HepG2 (cell line): ENCODE results near the gene BCL2L2. TPM values are rescaled to one million over a fixed set of nuclear protein-coding genes. Genes with fewer than 3 reads are reported as not detected.

Source experiments
- ADNP ChIP-seq: sonication (generic); formaldehyde crosslinking; IDR thresholded peaks from 2 replicates; pipeline ENCODE4 v1.4.0; 2020; ENCODE audit warnings: missing genetic modification reagents
- BCL3 ChIP-seq: sonication (generic); formaldehyde crosslinking; IDR thresholded peaks from 2 replicates; pipeline ENCODE4 v1.5.1; 2020; ENCODE audit warnings: mild to moderate bottlenecking, missing genetic modification reagents, moderate library complexity
- ETS1 ChIP-seq: sonication (generic); formaldehyde crosslinking; IDR thresholded peaks from 2 replicates; pipeline ENCODE4 v1.4.0; 2020; ENCODE audit warnings: missing genetic modification reagents
- FOXM1 ChIP-seq: sonication (generic); formaldehyde crosslinking; IDR thresholded peaks from 2 replicates; pipeline ENCODE4 v1.5.0; 2020; ENCODE audit warnings: missing genetic modification reagents
- IRF9 ChIP-seq: sonication (generic); formaldehyde crosslinking; IDR thresholded peaks from 2 replicates; pipeline ENCODE4 v1.8.0; 2022; ENCODE audit warnings: missing genetic modification reagents, mild to moderate bottlenecking, borderline replicate concordance
- KDM3A ChIP-seq: IDR thresholded peaks from 2 replicates; pipeline ENCODE4 v1.6.1; 2018; ENCODE audit warnings: low read depth, missing compliant biosample characterization
- MTERF4 ChIP-seq: sonication (generic); formaldehyde crosslinking; IDR thresholded peaks from 2 replicates; pipeline ENCODE4 v1.8.0; 2023; ENCODE audit warnings: mild to moderate bottlenecking, missing genetic modification reagents
- NFKB2 ChIP-seq: sonication (generic); formaldehyde crosslinking; IDR thresholded peaks from 2 replicates; pipeline ENCODE4 v1.4.0; 2020; ENCODE audit warnings: missing genetic modification reagents, borderline replicate concordance
- NR2C2 ChIP-seq: sonication (generic); formaldehyde crosslinking; IDR thresholded peaks from 2 replicates; pipeline ENCODE4 v1.4.0; 2020; ENCODE audit warnings: missing genetic modification reagents, mild to moderate bottlenecking, moderate library complexity, borderline replicate concordance
- NR2F6 ChIP-seq, 2 experiments: IDR thresholded peaks; 2 replicates each; pipeline ENCODE4 v1.6.1; 2016; ENCODE audit warnings: antibody characterized with exemption in 1 of 2, mild to moderate bottlenecking in 1 of 2
- RFX3 ChIP-seq: IDR thresholded peaks from 2 replicates; pipeline ENCODE4 v1.6.1; 2016; ENCODE audit warnings: missing biosample characterization, missing genetic modification reagents
- SP4 ChIP-seq: sonication (generic); formaldehyde crosslinking; IDR thresholded peaks from 2 replicates; pipeline ENCODE4 v1.8.1; 2023; ENCODE audit warnings: mild to moderate bottlenecking, missing genetic modification reagents
- SRSF1 ChIP-seq: fragments of 200-400 bp; formaldehyde crosslinking; optimal IDR thresholded peaks from 2 replicates; pipeline ENCODE3; 2017; ENCODE audit warnings: mild to moderate bottlenecking, low read depth, low read length, moderate library complexity
- TFE3 ChIP-seq: IDR thresholded peaks from 2 replicates; pipeline ENCODE4 v1.6.1; 2016
- ZEB1 ChIP-seq: IDR thresholded peaks from 2 replicates; pipeline ENCODE4 v1.6.1; 2012; ENCODE audit warnings: mild to moderate bottlenecking, low read depth, inconsistent platforms; ENCODE audit not compliant: insufficient replicate concordance
- ZFP36 ChIP-seq: fragments of 150-350 bp; IDR thresholded peaks from 2 replicates; pipeline ENCODE4 v1.6.1; 2018; ENCODE audit warnings: borderline replicate concordance, low read length, low read depth; ENCODE audit not compliant: partially characterized antibody
- ZKSCAN5 ChIP-seq: sonication (generic); formaldehyde crosslinking; IDR thresholded peaks from 2 replicates; pipeline ENCODE4 v1.5.1; 2020; ENCODE audit warnings: mild to moderate bottlenecking, missing genetic modification reagents
- ZNF292 ChIP-seq: sonication (generic); formaldehyde crosslinking; IDR thresholded peaks from 2 replicates; pipeline ENCODE4 v1.8.1; 2022; ENCODE audit warnings: mild to moderate bottlenecking, low read depth, missing genetic modification reagents, borderline replicate concordance
- ZNF496 ChIP-seq: sonication (generic); formaldehyde crosslinking; IDR thresholded peaks from 2 replicates; pipeline ENCODE4 v1.8.1; 2023; ENCODE audit warnings: mild to moderate bottlenecking, moderate library complexity, missing genetic modification reagents; ENCODE audit not compliant: insufficient replicate concordance
- ZNF616 ChIP-seq: sonication (generic); formaldehyde crosslinking; IDR thresholded peaks from 2 replicates; pipeline ENCODE4 v1.5.0; 2020; ENCODE audit warnings: low read depth, mild to moderate bottlenecking, missing genetic modification reagents
- ZNF784 ChIP-seq: sonication (generic); formaldehyde crosslinking; IDR thresholded peaks from 2 replicates; pipeline ENCODE4 v1.5.1; 2020; ENCODE audit warnings: missing genetic modification reagents, mild to moderate bottlenecking, borderline replicate concordance
- polyA plus RNA-seq, 8 experiments: library from polyadenylated mRNA; depleted of rRNA in 3 of 8; stranded (reverse) in 7 of 8; unstranded in 1 of 8; fragments of >200 nt; fragmentation: Illumina TruSeq in 4 of 8; extraction: Trizol in 4 of 8; gene quantifications; 2 replicates each; pipeline versions ENCODE4 v1.2.1 to v1.2.3, GENCODE V29; 2011 to 2016; ENCODE audit warnings: low read depth in 4 of 8, missing spikeins in 1 of 8, mixed read lengths in 1 of 8; ENCODE audit not compliant: insufficient read depth in 1 of 8
- total RNA-seq, 5 experiments: library from RNA; depleted of rRNA; stranded (reverse); fragments of >200 nt; fragmentation: Illumina TruSeq; extraction: Trizol; gene quantifications; 2 replicates each; pipeline ENCODE4 v1.2.3, GENCODE V29; 2016; ENCODE audit warnings: low read depth in 1 of 5

BCL2L2 gene
- total and polyA plus RNA-seq, 2 of the 13 experiments (the other 11 are each of a cell fraction or from before 2014, with no cell fraction given) = 28.1 to 49.8 TPM

GRCh38 chr14:23286020-23286901, 20.4 kb upstream of the BCL2L2 start, which contains the start of gene HOMEZ (continued):
- TF ChIP-seq NFKB2 (CRISPR knock-in tag) (peak; percentile 86; the same call in 1 of the 2 replicates), ZKSCAN5 (CRISPR knock-in tag) (0 out of 2 replicates have a peak, but pooled peaks have one; percentile 53), ZNF292 (CRISPR knock-in tag) (peak; percentile 86), MTERF4 (no peak; the same call in none of the 2 replicates), ZFP36 (peak; percentile 36), ADNP (CRISPR knock-in tag) (peak; percentile 52; the same call in 1 of the 2 replicates), SRSF1 (peak; percentile 54), NR2C2 (CRISPR knock-in tag) (peak; percentile 85), RFX3 (peak; percentile 29), NR2F6 (IDR thresholded peaks at IDR 0.05) (peak; percentile 31; the same call in 1 of the 2 replicates), NR2F6 (CRISPR knock-in tag; IDR thresholded peaks at IDR 0.05) (peak; percentile 59), IRF9 (CRISPR knock-in tag) (peak; percentile 94), FOXM1 (peak; percentile 18; the same call in 1 of the 2 replicates), ZNF616 (CRISPR knock-in tag) (peak; percentile 65; the same call in 1 of the 2 replicates), ZNF784 (CRISPR knock-in tag) (peak; percentile 75), ETS1 (CRISPR knock-in tag) (no peak), KDM3A (CRISPR knock-in tag) (peak; percentile 86; the same call in 1 of the 2 replicates), TFE3 (peak; percentile 37; the same call in 1 of the 2 replicates), ZEB1 (peak; percentile 70), SP4 (CRISPR knock-in tag) (peak; percentile 99), BCL3 (peak; percentile 26), ZNF496 (CRISPR knock-in tag) (no peak)
